Muscle layer of duodenum (tissue), 2 donors: ENCODE results near the gene HCN1.

Source experiments
- H3K27ac ChIP-seq: one replicate; pipeline ENCODE4 v1.7.0; 2013; ENCODE audit warnings: mild to moderate bottlenecking, low read length
- H3K27me3 ChIP-seq: one replicate; pipeline ENCODE4 v1.7.0; 2013; ENCODE audit warnings: low read depth, mild to moderate bottlenecking, control low read depth, low read length
- H3K36me3 ChIP-seq, 2 donors: one replicate each; pipeline ENCODE4 v1.7.0; 2013; ENCODE audit warnings: low read length in 2 of 2, control low read depth in 1 of 2, mild to moderate bottlenecking in 1 of 2; ENCODE audit not compliant: insufficient read depth in 2 of 2, control insufficient read depth in 1 of 2
- H3K4me1 ChIP-seq, 2 donors: one replicate each; pipeline ENCODE4 v1.7.0; 2013; ENCODE audit warnings: low read length in 2 of 2, mild to moderate bottlenecking in 2 of 2, control low read depth in 1 of 2, moderate library complexity in 1 of 2; ENCODE audit not compliant: insufficient read depth in 2 of 2, control insufficient read depth in 1 of 2
- H3K4me3 ChIP-seq, 2 donors: one replicate each; pipeline ENCODE4 v1.7.0; 2013; ENCODE audit warnings: low read length in 2 of 2, low read depth in 1 of 2, mild to moderate bottlenecking in 1 of 2
- H3K9me3 ChIP-seq, 2 donors: one replicate each; pipeline ENCODE4 v1.7.0; 2013; ENCODE audit warnings: low read length in 2 of 2, control low read depth in 1 of 2, mild to moderate bottlenecking in 1 of 2; ENCODE audit not compliant: control insufficient read depth in 1 of 2
- donor health status: healthy.

HCN1 gene

DNA sequence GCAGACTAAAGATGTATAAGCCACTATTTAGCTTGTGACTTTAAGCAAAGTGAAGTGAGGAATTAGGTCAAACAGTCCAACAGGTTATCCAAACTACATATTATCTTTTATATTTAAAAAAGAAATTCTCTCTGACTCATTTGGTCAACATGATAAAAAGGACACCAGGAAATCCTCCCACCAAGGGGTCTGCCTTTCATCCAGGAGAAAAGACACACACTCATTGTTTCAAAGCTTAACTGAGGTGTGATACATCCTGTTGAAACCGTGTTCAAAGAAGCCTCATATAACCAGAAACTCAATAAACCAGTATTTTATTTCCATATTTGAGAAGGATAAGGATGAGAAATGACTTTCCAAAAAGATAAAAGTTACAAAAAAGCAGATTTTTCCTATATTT is 417.1 kb downstream of the HCN1 start:
- H3K4me1 ChIP-seq: no peaks in the 10 kb centered on the region
- H3K9me3 ChIP-seq: no peaks in the 10 kb centered on the region
- H3K27me3 ChIP-seq: no peaks in the 10 kb centered on the region

DNA sequence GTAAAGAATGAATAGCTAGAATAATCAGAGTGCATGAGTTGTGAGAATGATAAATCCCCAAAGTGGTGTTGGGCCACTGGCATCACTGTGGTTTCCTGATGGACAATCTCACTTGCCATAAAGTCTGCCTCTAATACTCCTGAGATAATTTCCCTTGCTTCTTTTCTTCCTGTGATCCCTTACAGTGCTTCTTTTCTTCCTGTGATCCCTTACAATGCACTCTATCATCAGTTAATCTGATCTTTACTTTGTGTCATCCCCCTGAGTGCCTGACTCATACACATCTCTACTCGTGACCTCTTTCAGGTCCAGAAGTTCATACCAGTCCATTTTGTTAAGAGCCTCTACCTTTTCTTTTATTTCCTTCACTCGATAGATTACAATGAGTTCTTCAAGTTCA is 418.3 kb downstream of the HCN1 start:
- H3K4me3 ChIP-seq: no peak overlapping the region
- no peak overlapping the region for H3K27ac ChIP-seq

More for the DNA sequence above, 417.1 kb downstream of the HCN1 start:
- no peak overlapping the region for H3K27ac ChIP-seq
- H3K4me3 ChIP-seq: no peak overlapping the region
- no peaks in the 10 kb centered on the region for H3K36me3 ChIP-seq

DNA sequence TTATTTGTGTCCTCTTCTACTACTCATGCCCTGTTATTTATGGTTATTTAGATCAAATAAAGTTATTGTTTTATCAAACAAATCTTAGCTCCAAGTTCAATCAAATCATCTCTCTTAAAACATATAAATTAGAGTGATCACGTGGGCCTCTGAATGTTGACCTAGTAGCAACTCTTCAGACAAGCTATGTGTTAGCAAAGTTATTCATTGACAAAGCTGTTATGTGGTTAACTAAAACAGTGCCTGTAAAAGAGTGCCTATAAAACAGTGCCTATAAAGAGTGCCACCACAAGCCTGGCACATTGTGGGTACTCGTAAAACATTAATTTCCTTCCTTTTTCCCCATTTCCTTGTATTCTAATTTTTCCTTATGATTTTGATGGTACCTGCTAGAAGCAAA is 421.9 kb downstream of the HCN1 start:
- Histone ChIP-seq H3K27me3 (no peaks in the 10 kb centered on the region), H3K4me3 (no peak overlapping the region), H3K4me1 (no peaks in the 10 kb centered on the region), H3K27ac (no peak overlapping the region), H3K9me3 (no peaks in the 10 kb centered on the region), H3K36me3 (no peaks in the 10 kb centered on the region)

More for the DNA sequence above, 418.3 kb downstream of the HCN1 start:
- Histone ChIP-seq H3K36me3 (no peaks in the 10 kb centered on the region), H3K4me1 (no peaks in the 10 kb centered on the region), H3K9me3 (no peaks in the 10 kb centered on the region), H3K27me3 (no peaks in the 10 kb centered on the region)

DNA sequence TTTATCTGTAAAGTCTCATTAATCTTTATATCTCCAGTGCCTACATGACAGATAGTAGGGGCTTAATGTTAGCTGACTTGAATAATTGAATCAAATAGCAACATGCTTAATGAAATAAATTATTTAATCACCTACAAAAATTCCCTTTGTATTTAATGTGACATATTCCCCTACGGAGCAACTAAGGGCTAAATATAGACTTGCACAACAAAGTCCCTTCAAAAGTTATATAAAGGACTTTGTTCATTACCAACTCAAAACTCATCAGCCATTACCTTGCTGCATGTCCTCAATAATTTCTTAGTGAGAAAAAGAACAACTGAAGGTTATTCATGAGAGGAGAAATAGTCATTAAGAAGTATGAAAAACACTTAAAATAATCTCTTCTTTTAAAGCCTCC is 424.6 kb downstream of the HCN1 start:
- no peak overlapping the region for H3K27ac ChIP-seq
- H3K4me3 ChIP-seq: no peak overlapping the region
- H3K9me3 ChIP-seq: no peaks in the 10 kb centered on the region
- H3K27me3 ChIP-seq: no peaks in the 10 kb centered on the region
- no peaks in the 10 kb centered on the region for H3K36me3 ChIP-seq
- no peaks in the 10 kb centered on the region for H3K4me1 ChIP-seq

DNA sequence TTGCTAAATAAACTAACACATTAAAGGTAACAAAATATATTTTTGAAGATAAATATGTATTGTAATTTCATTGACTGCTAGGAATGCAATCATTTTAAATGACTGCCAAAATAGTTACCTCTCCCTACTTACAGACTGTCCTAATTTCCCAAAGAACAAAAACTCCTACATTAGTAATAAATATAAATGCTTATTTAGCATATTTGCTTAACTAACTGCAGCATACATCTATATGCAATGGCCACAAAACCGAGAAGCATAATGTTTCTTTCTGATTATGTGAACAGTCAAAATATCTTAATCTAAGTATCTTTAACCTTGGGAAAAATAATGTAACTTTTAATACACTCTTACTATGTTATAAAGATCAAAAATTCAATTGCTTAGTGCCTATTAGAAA is 431.7 kb downstream of the HCN1 start:
- H3K9me3 ChIP-seq: no peaks in the 10 kb centered on the region
- H3K4me3 ChIP-seq: no peak overlapping the region
- H3K4me1 ChIP-seq: no peaks in the 10 kb centered on the region
- H3K27me3 ChIP-seq: no peaks in the 10 kb centered on the region
- H3K36me3 ChIP-seq: no peaks in the 10 kb centered on the region
- H3K27ac ChIP-seq: no peak overlapping the region

DNA sequence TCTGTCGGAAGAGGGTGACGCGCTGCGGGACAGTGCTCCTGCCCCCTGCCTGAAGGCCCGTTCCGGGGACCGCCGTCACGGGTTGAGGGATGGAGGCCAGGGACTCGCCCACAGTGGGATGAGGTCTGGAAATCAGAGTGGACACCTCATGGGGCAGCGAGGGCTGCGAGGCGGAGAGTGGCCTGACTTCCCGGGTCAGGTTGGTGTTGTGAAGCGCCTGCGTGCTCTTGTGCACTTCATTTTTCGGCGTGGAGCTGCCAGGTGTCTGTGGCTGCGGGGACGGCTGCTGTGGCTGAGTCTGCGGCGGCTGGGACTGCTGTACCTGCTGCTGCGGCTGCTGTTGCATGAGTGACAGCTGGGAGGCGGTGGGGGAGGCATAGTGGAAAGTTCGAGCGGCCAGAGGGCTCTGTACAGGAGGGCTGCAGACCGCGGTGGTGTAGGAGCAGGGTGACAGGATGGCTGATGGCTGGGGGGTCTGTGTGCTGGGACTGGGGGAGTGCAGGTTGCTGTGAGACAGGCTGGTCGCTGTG is 434.1 kb downstream of the HCN1 start:
- no peaks in the 10 kb centered on the region for H3K27me3 ChIP-seq
- no peaks in the 10 kb centered on the region for H3K4me1 ChIP-seq
- no peak overlapping the region for H3K4me3 ChIP-seq
- no peaks in the 10 kb centered on the region for H3K9me3 ChIP-seq
- no peaks in the 10 kb centered on the region for H3K36me3 ChIP-seq
- H3K27ac ChIP-seq: no peak overlapping the region

DNA sequence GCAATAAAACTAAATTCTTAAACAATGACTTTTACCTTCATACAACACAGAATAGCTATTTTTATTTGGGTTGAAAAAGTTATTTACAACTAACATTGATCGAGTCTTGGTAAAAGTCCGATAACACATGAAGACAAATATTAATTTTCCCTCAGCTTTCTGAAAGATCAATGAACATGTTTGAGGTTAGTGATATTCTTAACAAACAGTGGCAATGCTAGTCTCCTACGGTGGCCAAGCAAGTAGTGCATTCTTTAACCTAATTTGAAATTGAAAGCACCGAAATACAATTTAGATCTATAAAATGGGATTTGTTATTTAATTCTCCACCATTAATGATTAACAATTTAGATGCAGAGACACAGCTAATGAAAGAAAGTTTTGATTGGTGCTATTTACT is 435.1 kb downstream of the HCN1 start:
- H3K4me1 ChIP-seq: no peaks in the 10 kb centered on the region

DNA sequence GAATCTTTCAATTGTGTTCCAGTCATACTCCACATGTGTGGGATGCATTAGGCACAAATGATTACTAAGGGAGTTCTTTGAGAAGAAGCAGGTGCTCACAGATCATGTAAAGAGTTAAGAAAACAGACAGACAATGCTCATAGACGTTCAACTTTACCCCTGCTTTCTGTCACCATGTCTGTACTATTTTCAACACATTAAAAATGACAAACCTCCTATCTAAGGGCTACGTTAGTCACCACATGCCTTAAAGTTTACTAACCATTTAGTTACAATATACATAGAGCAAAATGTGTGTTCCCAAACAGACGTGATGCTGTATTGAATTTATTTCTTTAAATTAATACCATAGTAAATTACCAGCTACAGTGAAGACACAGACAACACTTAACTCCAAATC is 435.9 kb downstream of the HCN1 start:
- H3K9me3 ChIP-seq: no peaks in the 10 kb centered on the region
- no peaks in the 10 kb centered on the region for H3K4me1 ChIP-seq
- no peaks in the 10 kb centered on the region for H3K27me3 ChIP-seq
- no peak overlapping the region for H3K27ac ChIP-seq
- H3K36me3 ChIP-seq: no peaks in the 10 kb centered on the region
- H3K4me3 ChIP-seq: no peak overlapping the region

More for the DNA sequence above, 435.1 kb downstream of the HCN1 start:
- no peaks in the 10 kb centered on the region for H3K36me3 ChIP-seq
- H3K9me3 ChIP-seq: no peaks in the 10 kb centered on the region
- H3K4me3 ChIP-seq: no peak overlapping the region
- no peaks in the 10 kb centered on the region for H3K27me3 ChIP-seq
- no peak overlapping the region for H3K27ac ChIP-seq

DNA sequence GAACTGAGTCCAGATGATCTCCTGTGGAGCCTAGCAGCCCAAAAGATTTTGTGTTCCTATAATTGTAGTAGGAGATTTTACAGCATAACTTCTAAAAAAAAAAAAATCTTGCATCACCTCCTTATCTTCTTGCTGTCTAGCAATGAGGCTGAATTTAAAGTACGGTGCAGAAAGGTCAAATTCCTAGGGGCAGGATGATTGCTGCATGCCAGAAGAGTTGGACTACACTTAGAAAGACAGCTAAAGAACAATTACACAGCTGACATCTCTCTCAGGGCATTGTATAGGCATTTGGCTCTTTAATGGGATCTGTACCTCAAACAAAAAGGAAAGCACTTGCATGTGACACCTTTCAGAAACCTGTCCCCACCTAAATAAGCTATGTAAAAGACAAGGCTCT is 443.2 kb downstream of the HCN1 start:
- Histone ChIP-seq H3K4me3 (no peak overlapping the region), H3K27me3 (no peaks in the 10 kb centered on the region), H3K4me1 (no peaks in the 10 kb centered on the region), H3K9me3 (peaks cover 0 to 2% of the 10 kb centered on the region in 2 donors), H3K27ac (no peak overlapping the region), H3K36me3 (no peaks in the 10 kb centered on the region)

DNA sequence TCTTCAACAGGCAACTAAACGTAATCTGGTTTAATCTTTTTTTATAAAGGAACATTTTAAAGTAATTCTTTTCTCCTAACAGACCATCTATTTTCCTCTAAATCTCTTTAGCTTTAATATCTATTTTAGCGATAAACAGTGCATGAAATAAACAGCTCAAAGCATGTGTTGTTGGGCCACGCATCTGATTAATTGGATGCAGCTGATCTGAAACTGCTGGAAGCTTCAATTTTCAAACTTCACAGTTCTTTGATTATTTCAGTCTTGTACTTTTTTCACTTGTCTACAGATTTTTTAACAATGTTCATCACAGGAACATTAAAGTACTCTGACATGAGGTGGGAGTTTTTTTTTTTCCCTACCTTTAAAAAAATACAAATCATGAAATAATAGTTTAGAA is 443.6 kb downstream of the HCN1 start:
- no peak overlapping the region for H3K27ac ChIP-seq
- no peak overlapping the region for H3K4me3 ChIP-seq
- no peaks in the 10 kb centered on the region for H3K27me3 ChIP-seq
- H3K4me1 ChIP-seq: no peaks in the 10 kb centered on the region
- peaks cover 1 to 3% of the 10 kb centered on the region in 2 donors for H3K9me3 ChIP-seq
- no peaks in the 10 kb centered on the region for H3K36me3 ChIP-seq

DNA sequence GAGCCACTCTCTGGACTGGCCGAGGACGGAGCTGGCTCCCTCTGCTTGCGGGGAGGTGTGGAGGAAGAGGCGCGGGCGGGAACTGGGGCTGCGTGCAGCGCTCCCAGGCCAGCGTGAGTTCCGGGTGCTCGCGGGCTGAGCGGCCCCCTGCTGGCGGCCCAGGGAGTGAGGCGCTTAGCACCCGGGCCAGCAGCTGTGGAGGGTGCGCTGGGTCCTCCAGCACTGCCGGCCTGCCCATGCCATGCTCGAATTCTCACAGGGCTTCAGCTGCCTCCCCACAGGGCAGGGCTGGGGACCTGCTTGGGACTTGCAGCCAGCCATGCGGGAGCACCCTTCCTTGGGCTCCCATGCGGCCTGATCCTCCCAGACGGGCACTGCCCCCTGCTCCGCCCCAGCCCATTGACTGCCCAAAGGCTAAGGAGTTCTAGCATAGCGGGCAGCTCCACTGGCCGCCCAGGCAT is 470.6 kb downstream of the HCN1 start:
- Histone ChIP-seq H3K4me1 (no peaks in the 10 kb centered on the region), H3K9me3 (peaks cover 0 to 7% of the 10 kb centered on the region in 2 donors), H3K4me3 (no peak overlapping the region), H3K27me3 (no peaks in the 10 kb centered on the region), H3K36me3 (no peaks in the 10 kb centered on the region), H3K27ac (no peak overlapping the region)

DNA sequence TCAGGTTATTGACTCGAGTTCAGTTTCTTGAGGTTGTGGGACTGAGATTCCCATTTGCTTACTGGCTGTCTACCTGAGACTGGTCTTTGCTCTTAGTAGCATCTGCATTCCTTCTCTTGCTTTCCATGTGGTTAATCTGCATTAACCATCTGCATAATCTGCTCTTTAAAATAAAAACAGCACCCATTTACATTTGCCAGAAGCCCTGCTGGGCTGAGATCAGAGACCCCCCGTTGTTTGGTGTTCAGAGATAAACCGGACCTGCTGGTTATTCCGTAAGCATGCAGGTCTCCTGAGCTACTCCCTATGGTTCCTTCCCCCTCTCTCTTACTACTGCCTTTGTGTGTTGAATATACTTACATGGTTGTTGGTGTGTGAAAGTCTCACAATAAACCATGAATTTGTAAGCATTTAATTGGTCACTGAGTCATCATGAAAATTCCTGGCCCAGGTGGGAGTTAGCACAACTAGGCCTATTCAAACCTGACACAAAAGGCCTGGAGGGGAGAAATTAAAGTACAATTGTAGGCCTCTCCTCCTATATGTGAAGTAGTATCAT is 490.7 kb downstream of the HCN1 start:
- H3K27ac ChIP-seq: no peak overlapping the region
- H3K9me3 ChIP-seq: no peaks in the 10 kb centered on the region
- no peaks in the 10 kb centered on the region for H3K27me3 ChIP-seq

More for the DNA sequence above, 490.7 kb downstream of the HCN1 start:
- H3K4me3 ChIP-seq: no peak overlapping the region
- no peaks in the 10 kb centered on the region for H3K36me3 ChIP-seq
- no peaks in the 10 kb centered on the region for H3K4me1 ChIP-seq
